CD4-positive, alpha-beta T cell treated with Interleukin-6 for 4 hours (primary cell): Measurements from ENCODE around the gene HERC4.
"Not testable (repeated sequence)": the region's sequence is repeated elsewhere in the genome, so short reads cannot be mapped to it uniquely, and the experiment has no call there.

Experiments
- DNase-seq: peaks from one replicate; pipeline ENCODE4 v3.0.0-alpha.2; 2020; ENCODE audit warnings: mixed read lengths

HERC4 gene

DNA sequence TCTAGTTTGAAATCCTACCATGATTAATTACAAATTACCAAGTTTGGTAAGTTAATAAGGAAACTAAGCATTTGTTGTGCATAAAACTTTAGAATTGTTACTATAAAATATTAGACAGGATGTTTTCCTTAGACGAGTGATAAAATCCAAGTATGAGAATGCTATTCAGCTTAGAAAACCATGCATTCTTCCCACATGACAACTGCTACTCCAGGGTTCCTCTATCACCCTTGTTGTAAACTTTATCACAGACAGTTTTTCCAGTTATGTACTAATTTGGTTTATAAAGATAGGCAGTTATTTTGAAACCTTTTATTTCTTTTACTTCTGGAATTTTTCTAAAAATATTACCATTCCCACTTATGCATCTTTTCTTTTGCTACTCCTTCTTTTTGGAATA is 138.7 kb downstream of the HERC4 start:
- DNase-seq = no peak

GRCh38 chr10:67935223-67935622 is 139.9 kb downstream of the HERC4 start:
- DNase-seq = no peak

GRCh38 chr10:67934336-67934735 is 140.7 kb downstream of the HERC4 start:
- DNase-seq = no peak

GRCh38 chr10:67933199-67933598 is 141.9 kb downstream of the HERC4 start:
- DNase-seq = no peak

DNA sequence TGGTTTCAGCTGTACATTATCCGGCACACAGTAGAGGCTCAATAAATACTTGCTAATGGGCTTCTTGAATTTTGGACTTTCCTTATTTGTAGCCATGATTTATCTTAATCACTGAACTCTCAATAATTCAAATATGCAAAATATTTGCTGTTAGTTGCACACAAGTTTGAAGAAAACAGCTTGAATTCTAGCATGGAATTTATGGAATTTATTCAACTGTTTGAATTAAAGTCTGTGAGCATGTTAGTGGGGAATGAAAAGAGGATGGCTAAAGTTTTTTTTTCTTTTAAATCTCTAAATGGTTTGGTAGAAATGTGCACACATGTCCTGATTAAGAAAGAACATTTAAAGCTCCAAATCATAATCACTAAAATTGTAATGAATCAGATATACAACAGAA is 148.1 kb downstream of the HERC4 start:
- no peak for DNase-seq

GRCh38 chr10:67925449-67926005 is 149.6 kb downstream of the HERC4 start:
- DNase-seq = no peak

GRCh38 chr10:67924136-67924535 is 150.9 kb downstream of the HERC4 start:
- DNase-seq = no peak

DNA sequence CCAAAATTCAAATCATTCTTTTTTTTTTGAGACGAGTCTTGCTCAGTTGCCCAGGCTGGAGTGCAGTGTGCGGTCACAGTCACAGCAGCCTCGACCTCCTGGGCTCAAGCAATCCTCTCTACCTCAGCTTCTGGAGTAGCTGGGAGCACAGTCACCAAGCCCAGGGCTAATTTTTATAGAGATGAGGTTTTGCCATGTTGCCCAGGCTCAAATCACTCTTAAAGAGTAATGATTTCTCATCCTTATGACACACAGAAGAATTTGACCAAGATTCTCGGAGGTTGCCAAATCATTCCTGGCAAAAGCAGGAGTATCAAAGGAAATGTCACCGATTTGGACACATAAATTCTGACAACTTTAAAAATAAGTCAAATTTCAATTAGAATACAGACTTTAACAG is 151.5 kb downstream of the HERC4 start:
- no peak for DNase-seq

- DNase-seq = no peak
These were observed 154.0 kb downstream of the HERC4 start for GRCh38 chr10:67921065-67921464.

GRCh38 chr10:67917679-67918078 is 157.4 kb downstream of the HERC4 start:
- DNase-seq = no peak

DNA sequence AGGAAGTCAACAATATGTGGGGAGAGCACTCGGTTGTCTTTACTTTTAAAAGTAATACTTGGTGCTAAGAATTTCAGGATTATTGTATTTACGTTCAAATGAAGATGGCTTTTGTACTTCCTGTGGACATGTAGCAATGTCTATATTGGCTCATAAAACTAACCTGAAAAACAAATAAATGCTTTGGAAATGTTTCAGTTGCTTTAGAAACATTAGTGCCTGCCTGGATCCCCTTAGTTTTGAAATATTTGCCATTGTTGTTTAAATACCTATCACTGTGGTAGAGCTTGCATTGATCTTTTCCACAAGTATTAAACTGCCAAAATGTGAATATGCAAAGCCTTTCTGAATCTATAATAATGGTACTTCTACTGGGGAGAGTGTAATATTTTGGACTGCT is 157.9 kb downstream of the HERC4 start:
- DNase-seq = no peak

- DNase-seq = no peak
These were observed 160.2 kb downstream of the HERC4 start for GRCh38 chr10:67914777-67915340.

GRCh38 chr10:67912331-67912946 is 162.6 kb downstream of the HERC4 start:
- DNase-seq = no peak

DNA sequence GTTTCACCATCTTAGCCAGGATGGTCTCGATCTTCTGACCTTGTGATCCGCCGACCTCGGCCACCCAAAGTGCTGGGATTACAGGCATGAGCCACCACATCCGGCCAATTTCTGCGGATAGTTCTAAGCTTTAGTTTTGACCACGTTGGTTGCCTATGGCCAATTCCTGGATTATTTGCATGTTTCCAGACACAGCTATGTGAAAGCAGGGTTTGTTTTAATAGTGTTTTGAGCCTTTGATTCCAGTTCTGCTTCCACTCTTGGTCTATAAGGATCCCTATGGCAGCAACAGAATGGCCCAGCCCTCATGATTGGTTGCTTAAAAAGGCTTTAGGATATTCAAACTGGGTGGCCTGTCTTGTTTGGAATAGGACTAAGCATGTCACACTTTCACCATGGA is 171.5 kb downstream of the HERC4 start:
- no peak for DNase-seq

GRCh38 chr10:67893637-67894036 is 181.4 kb downstream of the HERC4 start:
- DNase-seq = no peak

DNA sequence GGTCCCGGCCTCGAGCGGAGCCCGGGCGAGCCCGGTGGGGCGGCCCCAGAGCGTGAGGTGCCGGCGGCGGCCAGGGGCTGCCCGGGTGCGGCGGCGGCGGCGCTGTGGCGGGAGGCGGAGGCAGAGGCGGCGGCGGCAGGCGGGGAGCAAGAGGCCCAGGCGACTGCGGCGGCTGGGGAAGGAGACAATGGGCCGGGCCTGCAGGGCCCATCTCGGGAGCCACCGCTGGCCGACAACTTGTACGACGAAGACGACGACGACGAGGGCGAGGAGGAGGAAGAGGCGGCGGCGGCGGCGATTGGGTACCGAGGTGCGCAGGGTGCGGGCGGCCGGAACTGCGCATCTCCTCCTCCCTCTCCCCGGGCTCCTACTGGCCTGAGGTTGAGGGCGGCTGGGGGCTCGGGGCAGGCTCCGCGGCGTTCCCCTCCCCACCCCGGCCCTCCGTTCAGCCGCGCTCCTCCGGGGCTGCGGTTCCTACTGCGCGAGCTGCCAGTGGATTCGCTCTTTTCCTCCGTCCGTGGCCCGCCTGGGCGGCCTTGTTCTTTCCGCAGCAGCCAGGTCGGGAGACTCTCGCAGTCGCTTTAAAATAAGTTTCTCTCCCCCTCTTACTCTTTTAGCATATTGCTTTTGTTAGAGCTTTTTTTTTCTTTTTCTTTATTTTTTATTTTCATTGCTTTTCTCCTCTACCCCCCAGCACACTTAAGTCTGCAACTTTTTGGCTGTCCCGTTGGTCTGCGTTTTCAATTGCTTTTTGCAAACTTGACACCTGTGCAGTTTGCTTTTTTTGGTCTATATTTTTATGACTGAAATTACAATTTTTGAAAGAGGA is 190.0 kb downstream of the HERC4 start:
- DNase-seq = peak; percentile 84

GRCh38 chr10:67884313-67884841 is 190.7 kb downstream of the HERC4 start, which contains the start of gene SIRT1:
Gene SIRT1, plus strand, starts transcription at chr10:67884656. Its CDS starts 66 bp downstream, at chr10:67884722.
- peak; percentile 96 for DNase-seq

- DNase-seq = no peak
These were observed 191.3 kb downstream of the HERC4 start for GRCh38 chr10:67883710-67884312.

GRCh38 chr10:67878133-67878532 is 196.9 kb downstream of the HERC4 start:
- no peak for DNase-seq

DNA sequence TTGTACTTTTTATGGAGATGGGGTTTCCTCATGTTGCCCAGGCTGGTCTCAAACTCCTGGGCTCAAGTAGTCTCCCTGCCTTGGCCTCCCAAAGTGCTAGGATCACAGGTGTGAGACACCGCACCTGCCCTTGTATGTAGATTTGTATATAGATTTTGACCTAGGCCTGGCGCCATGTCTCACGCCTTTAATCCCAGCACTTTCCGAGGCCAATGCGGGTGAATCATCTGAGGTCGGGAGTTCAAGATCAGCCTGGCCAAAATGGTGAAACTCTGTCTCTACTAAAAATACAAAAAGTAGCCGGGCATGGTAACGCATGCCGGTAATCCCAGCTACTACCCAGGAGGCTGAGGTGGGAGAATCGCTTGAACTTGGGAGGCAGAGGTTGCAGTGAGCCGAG is 197.7 kb downstream of the HERC4 start:
- DNase-seq = not testable (repeated sequence)

DNA sequence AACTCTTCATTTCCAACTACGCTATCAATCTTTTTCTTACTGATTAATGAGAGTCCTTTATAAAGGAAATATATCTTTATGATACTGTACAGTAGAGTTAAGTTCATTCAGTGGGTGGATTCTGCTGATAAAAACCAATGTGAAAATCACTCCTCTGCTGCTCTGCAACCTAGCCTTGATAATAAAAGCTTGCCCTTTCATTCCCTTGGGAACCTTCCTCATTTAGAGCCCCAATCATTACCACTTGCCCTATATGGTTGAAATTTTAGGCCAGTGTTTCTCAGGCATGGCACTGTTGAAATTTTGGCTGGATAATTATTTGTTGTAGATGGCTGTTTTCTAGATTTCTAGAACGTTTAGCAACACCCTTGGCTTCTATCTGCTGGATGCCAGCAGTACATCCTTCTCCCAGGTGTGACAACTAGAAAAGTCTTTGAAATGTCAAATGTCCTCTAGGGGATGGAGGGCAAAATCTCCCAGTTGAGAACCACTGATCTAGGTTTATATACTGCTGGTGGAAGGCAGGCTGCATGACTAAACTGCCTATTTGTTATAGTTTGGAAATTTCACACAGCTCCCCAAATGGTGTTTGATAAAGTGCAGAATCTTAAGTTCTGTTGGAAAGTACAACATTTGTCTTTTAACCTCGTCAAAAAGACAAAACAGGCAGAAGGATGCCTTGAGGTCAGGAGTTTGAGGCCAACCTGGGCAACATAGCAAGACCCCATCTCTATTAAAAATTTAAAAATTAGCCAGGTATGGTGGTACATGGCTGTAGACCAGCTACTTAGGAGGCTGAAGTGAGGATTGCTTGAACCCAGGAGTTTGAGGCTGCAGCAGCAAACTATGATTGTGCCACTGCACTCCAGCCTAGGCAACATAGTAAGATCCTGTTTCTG is 199.5 kb downstream of the HERC4 start:
- no peak for DNase-seq
